K562 (cell line): Measurements from ENCODE around the gene CGREF1. TPM values are rescaled to one million over a fixed set of nuclear protein-coding genes. Genes with fewer than 3 reads are reported as not detected.

Experiments used
- CCAR2 ChIP-seq: fragments of 200-400 bp; formaldehyde crosslinking; IDR thresholded peaks from 2 replicates; pipeline ENCODE4 v1.6.1; 2017; ENCODE audit warnings: mild to moderate bottlenecking, low read depth, low read length
- CREB3L1 ChIP-seq: fragments of 450-650 bp; IDR thresholded peaks from 2 replicates; pipeline ENCODE4 v1.6.1; 2014; ENCODE audit warnings: low read depth, mild to moderate bottlenecking, moderate library complexity, borderline replicate concordance
- ILF3 ChIP-seq: fragments of 450-650 bp; IDR thresholded peaks from 2 replicates; pipeline ENCODE4 v1.6.1; 2018; ENCODE audit warnings: antibody characterized with exemption, mild to moderate bottlenecking, moderate library complexity, borderline replicate concordance
- KAT8 ChIP-seq: fragments of 450-650 bp; IDR thresholded peaks from 2 replicates; pipeline ENCODE4 v1.6.1; 2016; ENCODE audit warnings: low read depth, mild to moderate bottlenecking
- MBD2 ChIP-seq: sonication (generic); IDR thresholded peaks from 2 replicates; pipeline ENCODE4 v1.6.1; 2016; ENCODE audit warnings: low read depth, borderline replicate concordance
- NFRKB ChIP-seq: fragments of 450-650 bp; IDR thresholded peaks from 2 replicates; pipeline ENCODE4 v1.6.1; 2016; ENCODE audit warnings: low read depth
- NONO ChIP-seq, 2 experiments: fragments of 200-400 bp in 1 of 2; fragments of 450-650 bp in 1 of 2; formaldehyde crosslinking in 1 of 2; IDR thresholded peaks; 2 replicates each; pipeline ENCODE4 v1.6.1; 2017; ENCODE audit warnings: low read depth in 2 of 2, mild to moderate bottlenecking in 2 of 2, moderate library complexity in 2 of 2, low read length in 1 of 2
- NR2F6 ChIP-seq: fragments of 450-650 bp; formaldehyde crosslinking; IDR thresholded peaks from 2 replicates; pipeline ENCODE4 v1.4.0; 2020; ENCODE audit warnings: mild to moderate bottlenecking
- PCBP1 ChIP-seq: fragments of 200-400 bp; formaldehyde crosslinking; IDR thresholded peaks from 2 replicates; pipeline ENCODE4 v1.6.1; 2018; ENCODE audit warnings: mild to moderate bottlenecking, low read depth, low read length; ENCODE audit not compliant: poor library complexity, severe bottlenecking
- PML ChIP-seq: IDR thresholded peaks from 2 replicates; pipeline ENCODE4 v1.6.1; 2012; ENCODE audit warnings: low read length, inconsistent platforms
- RBM14 ChIP-seq: fragments of 200-400 bp; formaldehyde crosslinking; IDR thresholded peaks from 2 replicates; pipeline ENCODE4 v1.6.1; 2018; ENCODE audit warnings: low read depth, mild to moderate bottlenecking, low read length, moderate library complexity, borderline replicate concordance; ENCODE audit not compliant: insufficient read depth
- SMAD1 ChIP-seq: fragments of 150-350 bp; IDR thresholded peaks from 2 replicates; pipeline ENCODE4 v1.6.1; 2014; ENCODE audit warnings: low read length, low read depth; ENCODE audit not compliant: partially characterized antibody
- SMARCA4 ChIP-seq: fragments of 450-650 bp; IDR thresholded peaks from 2 replicates; pipeline ENCODE4 v1.6.1; 2016
- ZC3H11A ChIP-seq: IDR thresholded peaks from 2 replicates; pipeline ENCODE4 v1.6.1; 2012; ENCODE audit warnings: low read depth, low read length, improper control_type of control experiment
- ZNF121 ChIP-seq: sonication (generic); formaldehyde crosslinking; conservative IDR thresholded peaks from 2 replicates; pipeline ENCODE4 v1.8.0; 2022; ENCODE audit warnings: missing genetic modification reagents
- ZNF175 ChIP-seq: fragments of 200-800 bp; sonication (Bioruptor generic); IDR thresholded peaks from 2 replicates; pipeline ENCODE4 v1.6.1; 2016; ENCODE audit warnings: low read depth, mild to moderate bottlenecking, missing genetic modification characterization, missing compliant biosample characterization
- ZNF311 ChIP-seq: fragments of 250-450 bp; sonication (Bioruptor Pico); IDR thresholded peaks from 2 replicates; pipeline ENCODE4 v1.4.0; 2020; ENCODE audit warnings: mild to moderate bottlenecking, moderate library complexity
- ZNF431 ChIP-seq: sonication (generic); formaldehyde crosslinking; IDR thresholded peaks from 2 replicates; pipeline ENCODE4 v1.8.0; 2022; ENCODE audit warnings: mild to moderate bottlenecking, missing genetic modification reagents
- polyA plus RNA-seq, 8 experiments: library from polyadenylated mRNA; depleted of rRNA in 4 of 8; stranded (reverse) in 5 of 8; unstranded in 3 of 8; fragments of >200 nt; fragmentation: Nextera tagmentation in 2 of 8; fragmentation: Illumina TruSeq in 1 of 8; extraction: Ambion mirVana in 2 of 8; extraction: Trizol in 1 of 8; gene quantifications; 2 replicates each; pipeline versions ENCODE4 v1.2.1 to v1.2.3, GENCODE V29; 2011 to 2014; ENCODE audit warnings: inconsistent platforms in 1 of 8, missing spikeins in 1 of 8
- total RNA-seq, 7 experiments: library from RNA; depleted of rRNA in 6 of 7; stranded (reverse); fragments of >200 nt in 6 of 7; fragmentation: Illumina TruSeq in 2 of 7; extraction: Trizol in 2 of 7; gene quantifications; 2 replicates each; pipeline versions ENCODE4 v1.2.1 to v1.2.3, GENCODE V29; 2011 to 2021; ENCODE audit warnings: low replicate concordance in 1 of 7
- TF ChIP-seq, protein P1 (sequence below): fragments of 250-450 bp; sonication (Bioruptor Pico); IDR thresholded peaks from 2 replicates; pipeline ENCODE4 v1.5.0; 2020; ENCODE audit warnings: mild to moderate bottlenecking, borderline replicate concordance
- TF ChIP-seq, protein P2 (sequence below): fragments of 150-350 bp; IDR thresholded peaks from 2 replicates; pipeline ENCODE4 v1.6.1; 2014; ENCODE audit warnings: low read depth, mild to moderate bottlenecking, low read length, borderline replicate concordance

Gene CGREF1
- total and polyA plus RNA-seq, 9 of the 15 experiments (the other 6 are each of a cell fraction or from before 2014, with no cell fraction given): 0.07 to 0.50 (median 0.37) TPM

DNA sequence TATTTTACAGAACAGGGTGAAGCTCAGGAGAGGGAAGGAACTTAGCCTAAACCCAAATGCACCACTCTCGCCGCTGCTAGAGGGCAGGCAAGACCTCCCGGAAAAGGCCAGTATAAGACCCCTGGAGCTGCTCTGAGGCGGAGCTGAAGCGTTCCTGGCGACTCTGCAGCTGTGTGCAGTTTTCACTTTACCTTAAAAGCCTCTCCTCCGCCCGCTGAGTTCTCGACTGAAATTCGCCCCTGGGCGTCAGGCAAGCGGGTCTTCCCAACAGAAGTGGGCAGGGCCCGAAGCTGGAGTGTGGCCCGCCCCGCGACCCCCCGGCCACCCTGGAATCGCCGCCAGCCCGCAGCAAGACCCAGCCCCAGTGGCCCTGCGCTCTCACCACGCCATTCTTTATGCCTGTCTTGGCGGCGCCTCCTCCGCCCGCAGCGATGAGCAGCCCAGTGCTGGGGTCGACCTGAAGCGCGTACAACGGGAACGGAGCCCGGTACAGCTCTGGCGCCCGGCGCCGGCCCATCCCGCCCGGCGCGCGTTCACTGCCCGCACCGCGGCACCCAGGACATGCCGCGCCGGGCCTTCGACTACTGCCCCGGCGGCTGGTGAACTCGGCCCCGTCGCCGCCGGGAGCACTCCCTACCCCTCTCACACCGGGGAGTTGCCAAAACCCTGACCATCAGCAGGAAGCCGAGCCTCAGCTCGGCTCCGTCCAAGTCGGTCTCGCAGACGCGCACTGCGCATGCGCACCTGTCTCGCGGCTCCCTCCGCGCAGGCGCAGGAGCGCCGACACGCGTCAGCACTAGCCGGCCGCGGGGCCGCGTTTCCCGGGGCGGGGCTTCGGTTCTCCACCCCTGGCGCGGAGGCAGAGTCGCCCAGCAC is 15.2 kb upstream of the CGREF1 start, which contains the start of gene PREB (continued):
- TF ChIP-seq RBM14: no peak
- TF ChIP-seq PCBP1: peak; percentile 74
- TF ChIP-seq, protein P1, sequence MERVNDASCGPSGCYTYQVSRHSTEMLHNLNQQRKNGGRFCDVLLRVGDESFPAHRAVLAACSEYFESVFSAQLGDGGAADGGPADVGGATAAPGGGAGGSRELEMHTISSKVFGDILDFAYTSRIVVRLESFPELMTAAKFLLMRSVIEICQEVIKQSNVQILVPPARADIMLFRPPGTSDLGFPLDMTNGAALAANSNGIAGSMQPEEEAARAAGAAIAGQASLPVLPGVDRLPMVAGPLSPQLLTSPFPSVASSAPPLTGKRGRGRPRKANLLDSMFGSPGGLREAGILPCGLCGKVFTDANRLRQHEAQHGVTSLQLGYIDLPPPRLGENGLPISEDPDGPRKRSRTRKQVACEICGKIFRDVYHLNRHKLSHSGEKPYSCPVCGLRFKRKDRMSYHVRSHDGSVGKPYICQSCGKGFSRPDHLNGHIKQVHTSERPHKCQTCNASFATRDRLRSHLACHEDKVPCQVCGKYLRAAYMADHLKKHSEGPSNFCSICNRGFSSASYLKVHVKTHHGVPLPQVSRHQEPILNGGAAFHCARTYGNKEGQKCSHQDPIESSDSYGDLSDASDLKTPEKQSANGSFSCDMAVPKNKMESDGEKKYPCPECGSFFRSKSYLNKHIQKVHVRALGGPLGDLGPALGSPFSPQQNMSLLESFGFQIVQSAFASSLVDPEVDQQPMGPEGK (CRISPR knock-in tag): no peak
- TF ChIP-seq SMARCA4: no peak
- TF ChIP-seq PML: peak; percentile 67; the same call in 1 of the 2 replicates
- no peak for TF ChIP-seq KAT8
- no peak for TF ChIP-seq ZNF311
- no peak for TF ChIP-seq ZNF175
- TF ChIP-seq CREB3L1: peak; percentile 74; the same call in 1 of the 2 replicates
- no peak for TF ChIP-seq ZNF431
- TF ChIP-seq, protein P2, sequence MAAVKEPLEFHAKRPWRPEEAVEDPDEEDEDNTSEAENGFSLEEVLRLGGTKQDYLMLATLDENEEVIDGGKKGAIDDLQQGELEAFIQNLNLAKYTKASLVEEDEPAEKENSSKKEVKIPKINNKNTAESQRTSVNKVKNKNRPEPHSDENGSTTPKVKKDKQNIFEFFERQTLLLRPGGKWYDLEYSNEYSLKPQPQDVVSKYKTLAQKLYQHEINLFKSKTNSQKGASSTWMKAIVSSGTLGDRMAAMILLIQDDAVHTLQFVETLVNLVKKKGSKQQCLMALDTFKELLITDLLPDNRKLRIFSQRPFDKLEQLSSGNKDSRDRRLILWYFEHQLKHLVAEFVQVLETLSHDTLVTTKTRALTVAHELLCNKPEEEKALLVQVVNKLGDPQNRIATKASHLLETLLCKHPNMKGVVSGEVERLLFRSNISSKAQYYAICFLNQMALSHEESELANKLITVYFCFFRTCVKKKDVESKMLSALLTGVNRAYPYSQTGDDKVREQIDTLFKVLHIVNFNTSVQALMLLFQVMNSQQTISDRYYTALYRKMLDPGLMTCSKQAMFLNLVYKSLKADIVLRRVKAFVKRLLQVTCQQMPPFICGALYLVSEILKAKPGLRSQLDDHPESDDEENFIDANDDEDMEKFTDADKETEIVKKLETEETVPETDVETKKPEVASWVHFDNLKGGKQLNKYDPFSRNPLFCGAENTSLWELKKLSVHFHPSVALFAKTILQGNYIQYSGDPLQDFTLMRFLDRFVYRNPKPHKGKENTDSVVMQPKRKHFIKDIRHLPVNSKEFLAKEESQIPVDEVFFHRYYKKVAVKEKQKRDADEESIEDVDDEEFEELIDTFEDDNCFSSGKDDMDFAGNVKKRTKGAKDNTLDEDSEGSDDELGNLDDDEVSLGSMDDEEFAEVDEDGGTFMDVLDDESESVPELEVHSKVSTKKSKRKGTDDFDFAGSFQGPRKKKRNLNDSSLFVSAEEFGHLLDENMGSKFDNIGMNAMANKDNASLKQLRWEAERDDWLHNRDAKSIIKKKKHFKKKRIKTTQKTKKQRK: no peak
- TF ChIP-seq NFRKB: no peak
- TF ChIP-seq NONO (IDR thresholded peaks at IDR 0.05; ENCODE audit: low read depth in 2 of 2, low read length in 1 of 2): 0 out of 4 replicates have a peak, but pooled peaks of 1 of the 2 experiments have one; percentile 16
- peak; percentile 87; the same call in 1 of the 2 replicates for TF ChIP-seq MBD2
- TF ChIP-seq SMAD1: no peak
- no peak for TF ChIP-seq ILF3
- TF ChIP-seq NR2F6 (CRISPR knock-in tag): no peak
- TF ChIP-seq CCAR2: no peak
- no peak for TF ChIP-seq ZC3H11A
- TF ChIP-seq ZNF121 (CRISPR knock-in tag): 0 out of 2 replicates have a peak, but pooled peaks have one; percentile 22
